ENCODE data around the gene MYO5C.
A peak's percentile ranks its signal among the peaks of the same experiment; 100 is the strongest.

MYO5C gene

GRCh38 chr15:52295421-52296001, at the start of gene MYO5C:
Gene MYO5C (minus strand): TSS chr15:52295804. CDS start chr15:52295636, 168 bp downstream.
- DNase-seq: peak in 18 of 51 donors; percentile 7 to 57 (median 26)

GRCh38 chr15:52344592-52344991, 49.0 kb upstream of the MYO5C start:
- DNase-seq: no peak

- no peak for DNase-seq
Observed at GRCh38 chr15:52343831-52344230, 48.2 kb upstream of the MYO5C start.

GRCh38 chr15:52340093-52340492, 44.5 kb upstream of the MYO5C start:
- no peak for DNase-seq

- no peak for DNase-seq
Observed at GRCh38 chr15:52338891-52339290, 43.3 kb upstream of the MYO5C start.

GRCh38 chr15:52338058-52338457, 42.5 kb upstream of the MYO5C start:
- peak in 1 of 51 donors; percentile 49 for DNase-seq

- no peak for DNase-seq
Observed at GRCh38 chr15:52337198-52337853, 41.7 kb upstream of the MYO5C start.

GRCh38 chr15:52336529-52336928, 40.9 kb upstream of the MYO5C start:
- no peak for DNase-seq

GRCh38 chr15:52334491-52335160, 39.0 kb upstream of the MYO5C start:
- no peak for DNase-seq

GRCh38 chr15:52331490-52332240, 36.1 kb upstream of the MYO5C start:
- DNase-seq: peak in 4 of 51 donors; percentile 3 to 14 (median 9)

GRCh38 chr15:52329987-52330386, 34.4 kb upstream of the MYO5C start:
- DNase-seq: no peak

GRCh38 chr15:52329150-52329549, 33.5 kb upstream of the MYO5C start:
- no peak for DNase-seq

- no peak for DNase-seq
Observed at GRCh38 chr15:52328680-52329079, 33.1 kb upstream of the MYO5C start.

GRCh38 chr15:52326756-52327155, 31.2 kb upstream of the MYO5C start:
- DNase-seq: peak in 1 of 51 donors; percentile 33

GRCh38 chr15:52324109-52324508, 28.5 kb upstream of the MYO5C start:
- peak in 5 of 51 donors; percentile 5 to 32 (median 9) for DNase-seq

- DNase-seq: peak in 9 of 51 donors; percentile 2 to 40 (median 15)
Observed at GRCh38 chr15:52318729-52319500, 23.3 kb upstream of the MYO5C start.

GRCh38 chr15:52317688-52318087, 22.1 kb upstream of the MYO5C start:
- no peak for DNase-seq

GRCh38 chr15:52317022-52317421, 21.4 kb upstream of the MYO5C start:
- no peak for DNase-seq

- no peak for DNase-seq
Observed at GRCh38 chr15:52309154-52309548, 13.5 kb upstream of the MYO5C start.

- DNase-seq: no peak
Observed at GRCh38 chr15:52308446-52309153, 13.0 kb upstream of the MYO5C start.

- DNase-seq: no peak
Observed at GRCh38 chr15:52307847-52308246, 12.2 kb upstream of the MYO5C start.
